Measurements from ENCODE around the gene ING2. TPM values are rescaled to one million over a fixed set of nuclear protein-coding genes. Genes with fewer than 3 reads are reported as not detected.

ING2 gene
- total and polyA plus RNA-seq, 4 experiments from 2014 or later = 8.9 to 18.6 (median 11.9) TPM

- Mint-ChIP-seq H3K4me3 (no peak overlapping the region), H3K36me3 (no peaks in the 10 kb centered on the region), H3K27ac (no peak overlapping the region), H3K27me3 (peaks cover 15 to 19% of the 10 kb centered on the region in 2 donors), H3K4me1 (no peaks in the 10 kb centered on the region), H3K9me3 (peaks cover 0 to 2% (median 0%) of the 10 kb centered on the region in 8 donors)
- intact Hi-C loops (cut with micrococcal nuclease) = no loop called here
- no peak overlapping the region for H3K4me3 ChIP-seq (ENCODE audit: low read length in 2 of 2)
- CTCF ChIA-PET (ENCODE audit: partially characterized antibody) = interaction anchor here (1.2 kb wide), 1 partner anchor 58 kb away, joined by 3 read pairs; no protein-coding TSS in a partner anchor
- no peaks in the 10 kb centered on the region for H3K9me3 ChIP-seq (ENCODE audit: control insufficient read depth in 1 of 2, low read length in 2 of 2)
- no peaks in the 10 kb centered on the region for H3K4me1 ChIP-seq (ENCODE audit: insufficient read depth, low read length)
- H3K36me3 ChIP-seq (ENCODE audit: insufficient read depth, low read length) = no peaks in the 10 kb centered on the region
- POLR2A ChIA-PET (ENCODE audit: partially characterized antibody) = no interaction called here
- no peak overlapping the region for H3K27ac ChIP-seq (ENCODE audit: low read depth, low read length)
- DNase-seq = no peak
- H3K27me3 ChIP-seq (ENCODE audit: insufficient read depth, low read length) = no peaks in the 10 kb centered on the region
These were observed 28.0 kb downstream of the ING2 start for GRCh38 chr4:183532821-183533220.

GRCh38 chr4:183533698-183534097 lies 28.8 kb downstream of the ING2 start:
- DNase-seq = no peak
- intact Hi-C loops (cut with micrococcal nuclease) = no loop called here
- peaks cover 14 to 16% of the 10 kb centered on the region in 2 donors for H3K27me3 Mint-ChIP-seq
- CTCF ChIA-PET (ENCODE audit: partially characterized antibody) = interaction anchor here (1.2 kb wide), 1 partner anchor 59 kb away, joined by 3 read pairs; no protein-coding TSS in a partner anchor
- no peaks in the 10 kb centered on the region for H3K36me3 Mint-ChIP-seq
- Histone ChIP-seq H3K27ac (ENCODE audit: low read depth, low read length) (no peak overlapping the region), H3K4me1 (ENCODE audit: insufficient read depth, low read length) (no peaks in the 10 kb centered on the region), H3K9me3 (ENCODE audit: control insufficient read depth in 1 of 2, low read length in 2 of 2) (no peaks in the 10 kb centered on the region), H3K27me3 (ENCODE audit: insufficient read depth, low read length) (no peaks in the 10 kb centered on the region), H3K4me3 (ENCODE audit: low read length in 2 of 2) (no peak overlapping the region), H3K36me3 (ENCODE audit: insufficient read depth, low read length) (no peaks in the 10 kb centered on the region)
- H3K4me1 Mint-ChIP-seq = no peaks in the 10 kb centered on the region
- H3K9me3 Mint-ChIP-seq = peaks cover 0 to 2% (median 0%) of the 10 kb centered on the region in 8 donors
- POLR2A ChIA-PET (ENCODE audit: partially characterized antibody) = no interaction called here
- H3K27ac Mint-ChIP-seq = no peak overlapping the region
- no peak overlapping the region for H3K4me3 Mint-ChIP-seq

GRCh38 chr4:183540410-183541009 lies 35.7 kb downstream of the ING2 start:
- Mint-ChIP-seq H3K27ac (no peak overlapping the region), H3K36me3 (peaks cover 0 to 4% of the 10 kb centered on the region in 2 donors), H3K4me1 (no peaks in the 10 kb centered on the region), H3K4me3 (no peak overlapping the region), H3K27me3 (peaks cover 21 to 28% of the 10 kb centered on the region in 2 donors), H3K9me3 (peaks cover 0 to 23% (median 16%) of the 10 kb centered on the region in 8 donors)
- H3K4me3 ChIP-seq (ENCODE audit: low read length in 2 of 2) = no peak overlapping the region
- no peak overlapping the region for H3K27ac ChIP-seq (ENCODE audit: low read depth, low read length)
- H3K4me1 ChIP-seq (ENCODE audit: insufficient read depth, low read length) = no peaks in the 10 kb centered on the region
- CTCF ChIA-PET (ENCODE audit: partially characterized antibody) = interaction anchor here (1.1 to 1.6 kb wide), 2 partner anchors 67 to 69 kb away, joined by 3 to 5 read pairs; no protein-coding TSS in a partner anchor
- H3K27me3 ChIP-seq (ENCODE audit: insufficient read depth, low read length) = no peaks in the 10 kb centered on the region
- H3K9me3 ChIP-seq (ENCODE audit: control insufficient read depth in 1 of 2, low read length in 2 of 2) = no peaks in the 10 kb centered on the region
- no peaks in the 10 kb centered on the region for H3K36me3 ChIP-seq (ENCODE audit: insufficient read depth, low read length)
- intact Hi-C loops (cut with micrococcal nuclease) = no loop called here
- POLR2A ChIA-PET (ENCODE audit: partially characterized antibody) = no interaction called here
- DNase-seq = no peak

- Mint-ChIP-seq H3K27me3 (peaks cover 21 to 28% of the 10 kb centered on the region in 2 donors), H3K9me3 (peaks cover 0 to 23% (median 16%) of the 10 kb centered on the region in 8 donors)
- CTCF ChIA-PET (ENCODE audit: partially characterized antibody) = interaction anchor here (1.1 kb wide), 1 partner anchor 68 kb away, joined by 5 read pairs; no protein-coding TSS in a partner anchor
These were observed 36.3 kb downstream of the ING2 start for GRCh38 chr4:183541010-183541751.

GRCh38 chr4:183541752-183542040 lies 36.8 kb downstream of the ING2 start:
- H3K27me3 ChIP-seq (ENCODE audit: insufficient read depth, low read length) = no peaks in the 10 kb centered on the region
- H3K9me3 Mint-ChIP-seq = peaks cover 0 to 25% (median 17%) of the 10 kb centered on the region in 8 donors
- H3K4me3 Mint-ChIP-seq = no peak overlapping the region
- H3K4me1 Mint-ChIP-seq = no peaks in the 10 kb centered on the region
- intact Hi-C loops (cut with micrococcal nuclease) = no loop called here
- no peaks in the 10 kb centered on the region for H3K4me1 ChIP-seq (ENCODE audit: insufficient read depth, low read length)
- no peak overlapping the region for H3K4me3 ChIP-seq (ENCODE audit: low read length in 2 of 2)
- H3K36me3 ChIP-seq (ENCODE audit: insufficient read depth, low read length) = no peaks in the 10 kb centered on the region
- peaks cover 25 to 33% of the 10 kb centered on the region in 2 donors for H3K27me3 Mint-ChIP-seq
- H3K36me3 Mint-ChIP-seq = peaks cover 0 to 4% of the 10 kb centered on the region in 2 donors
- no peak overlapping the region for H3K27ac ChIP-seq (ENCODE audit: low read depth, low read length)
- H3K27ac Mint-ChIP-seq = no peak overlapping the region
- no peak for DNase-seq
- H3K9me3 ChIP-seq (ENCODE audit: control insufficient read depth in 1 of 2, low read length in 2 of 2) = no peaks in the 10 kb centered on the region
- ChIA-PET POLR2A (ENCODE audit: partially characterized antibody) (no interaction called here), CTCF (ENCODE audit: partially characterized antibody) (no interaction called here)

More at GRCh38 chr4:183541010-183541751, 36.3 kb downstream of the ING2 start:
- Histone ChIP-seq H3K27ac (ENCODE audit: low read depth, low read length) (no peak overlapping the region), H3K4me1 (ENCODE audit: insufficient read depth, low read length) (no peaks in the 10 kb centered on the region), H3K27me3 (ENCODE audit: insufficient read depth, low read length) (no peaks in the 10 kb centered on the region), H3K9me3 (ENCODE audit: control insufficient read depth in 1 of 2, low read length in 2 of 2) (no peaks in the 10 kb centered on the region), H3K36me3 (ENCODE audit: insufficient read depth, low read length) (no peaks in the 10 kb centered on the region), H3K4me3 (ENCODE audit: low read length in 2 of 2) (no peak overlapping the region)
- H3K4me3 Mint-ChIP-seq = no peak overlapping the region
- POLR2A ChIA-PET (ENCODE audit: partially characterized antibody) = no interaction called here
- intact Hi-C loops (cut with micrococcal nuclease) = no loop called here
- H3K27ac Mint-ChIP-seq = no peak overlapping the region
- no peaks in the 10 kb centered on the region for H3K4me1 Mint-ChIP-seq
- peaks cover 0 to 4% of the 10 kb centered on the region in 2 donors for H3K36me3 Mint-ChIP-seq
- no peak for DNase-seq

- Mint-ChIP-seq H3K4me1 (no peaks in the 10 kb centered on the region), H3K27ac (no peak overlapping the region), H3K36me3 (peaks cover 0 to 4% of the 10 kb centered on the region in 2 donors), H3K9me3 (peaks cover 2 to 26% (median 17%) of the 10 kb centered on the region in 8 donors), H3K4me3 (no peak overlapping the region), H3K27me3 (peaks cover 30 to 34% of the 10 kb centered on the region in 2 donors)
- Histone ChIP-seq H3K4me3 (ENCODE audit: low read length in 2 of 2) (no peak overlapping the region), H3K9me3 (ENCODE audit: control insufficient read depth in 1 of 2, low read length in 2 of 2) (no peaks in the 10 kb centered on the region), H3K36me3 (ENCODE audit: insufficient read depth, low read length) (no peaks in the 10 kb centered on the region), H3K27ac (ENCODE audit: low read depth, low read length) (no peak overlapping the region), H3K27me3 (ENCODE audit: insufficient read depth, low read length) (no peaks in the 10 kb centered on the region), H3K4me1 (ENCODE audit: insufficient read depth, low read length) (no peaks in the 10 kb centered on the region)
- POLR2A ChIA-PET (ENCODE audit: partially characterized antibody) = no interaction called here
- no peak for DNase-seq
- CTCF ChIA-PET (ENCODE audit: partially characterized antibody) = no interaction called here
- intact Hi-C loops (cut with micrococcal nuclease) = no loop called here
These were observed 38.6 kb downstream of the ING2 start for GRCh38 chr4:183543435-183543834.

- intact Hi-C loops (cut with micrococcal nuclease) = no loop called here
- Mint-ChIP-seq H3K27me3 (peaks cover 32 to 38% of the 10 kb centered on the region in 2 donors), H3K36me3 (peaks cover 0 to 7% of the 10 kb centered on the region in 2 donors), H3K4me3 (no peak overlapping the region), H3K9me3 (peaks cover 2 to 26% (median 17%) of the 10 kb centered on the region in 8 donors), H3K4me1 (no peaks in the 10 kb centered on the region), H3K27ac (no peak overlapping the region)
- Histone ChIP-seq H3K4me1 (ENCODE audit: insufficient read depth, low read length) (no peaks in the 10 kb centered on the region), H3K9me3 (ENCODE audit: control insufficient read depth in 1 of 2, low read length in 2 of 2) (no peaks in the 10 kb centered on the region), H3K27ac (ENCODE audit: low read depth, low read length) (no peak overlapping the region), H3K4me3 (ENCODE audit: low read length in 2 of 2) (no peak overlapping the region), H3K36me3 (ENCODE audit: insufficient read depth, low read length) (no peaks in the 10 kb centered on the region), H3K27me3 (ENCODE audit: insufficient read depth, low read length) (no peaks in the 10 kb centered on the region)
- POLR2A ChIA-PET (ENCODE audit: partially characterized antibody) = no interaction called here
- DNase-seq = no peak
- CTCF ChIA-PET (ENCODE audit: partially characterized antibody) = no interaction called here
These were observed 39.3 kb downstream of the ING2 start for GRCh38 chr4:183544109-183544508.

All from CD4-positive, alpha-beta memory T cell (primary cell).